Astrocyte of the spinal cord (primary cell): ENCODE measurements around the gene MXD4.
A peak's percentile ranks its signal among the peaks of the same experiment; 100 is the strongest.

Source experiments
- DNase-seq: peaks from one replicate; pipeline ENCODE4 v3.0.0; 2011; ENCODE audit warnings: low read depth, low spot score
- H3K4me3 ChIP-seq: 2 replicates; pipeline ENCODE4 v1.5.1; 2011; ENCODE audit warnings: low read depth, mild to moderate bottlenecking, low read length, moderate library complexity
- CTCF ChIP-seq: IDR thresholded peaks from 2 replicates; pipeline ENCODE4 v1.5.1; 2012; ENCODE audit warnings: low read depth, mild to moderate bottlenecking, low read length, inconsistent platforms
- in situ Hi-C: cut with HindIII; loops from 2 replicates; pipeline ENCODE4 v1.10.0; 2017; ENCODE audit warnings: low sequenced_read_pairs

MXD4 gene

DNA sequence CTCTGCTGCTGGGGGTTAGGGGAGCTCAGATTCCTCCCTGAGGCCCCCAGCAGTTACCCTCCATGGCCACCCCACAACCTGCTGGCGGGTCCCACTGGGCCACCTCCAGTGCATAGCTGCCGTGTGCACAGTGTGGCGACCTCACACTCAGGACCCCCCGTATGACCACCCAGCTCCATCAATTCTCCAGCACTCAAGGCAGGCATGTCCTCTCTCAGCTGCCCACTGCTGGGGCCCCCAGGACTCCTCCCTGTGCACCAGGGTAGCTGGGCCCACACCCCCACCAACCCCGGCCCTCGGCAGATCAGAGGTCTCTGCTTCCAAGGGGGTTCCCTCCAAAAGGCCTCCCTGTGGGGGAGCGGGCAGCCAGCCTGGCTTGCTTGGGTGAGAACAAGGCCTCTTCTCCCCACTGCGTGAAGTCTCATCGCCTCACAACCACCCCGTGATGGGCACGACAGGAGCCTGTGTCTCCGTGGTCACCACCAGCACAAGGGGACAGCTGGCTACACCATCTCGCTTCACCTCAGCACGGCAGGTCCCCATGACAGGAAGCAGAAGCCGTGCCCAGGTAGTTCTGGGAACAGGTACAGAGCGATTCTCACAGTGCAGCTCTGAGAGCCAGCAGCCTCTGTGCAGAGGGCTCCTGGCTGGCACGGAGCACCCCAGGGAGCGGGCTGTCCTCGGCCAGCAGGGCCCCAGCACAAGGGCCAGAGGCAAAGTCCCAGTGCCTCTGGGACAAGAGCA lies 15.4 kb downstream of the MXD4 start:
- no peak for TF ChIP-seq CTCF
- no peak overlapping the region for H3K4me3 ChIP-seq
- DNase-seq, result no peak
- in situ Hi-C loops, result no loop called here

DNA sequence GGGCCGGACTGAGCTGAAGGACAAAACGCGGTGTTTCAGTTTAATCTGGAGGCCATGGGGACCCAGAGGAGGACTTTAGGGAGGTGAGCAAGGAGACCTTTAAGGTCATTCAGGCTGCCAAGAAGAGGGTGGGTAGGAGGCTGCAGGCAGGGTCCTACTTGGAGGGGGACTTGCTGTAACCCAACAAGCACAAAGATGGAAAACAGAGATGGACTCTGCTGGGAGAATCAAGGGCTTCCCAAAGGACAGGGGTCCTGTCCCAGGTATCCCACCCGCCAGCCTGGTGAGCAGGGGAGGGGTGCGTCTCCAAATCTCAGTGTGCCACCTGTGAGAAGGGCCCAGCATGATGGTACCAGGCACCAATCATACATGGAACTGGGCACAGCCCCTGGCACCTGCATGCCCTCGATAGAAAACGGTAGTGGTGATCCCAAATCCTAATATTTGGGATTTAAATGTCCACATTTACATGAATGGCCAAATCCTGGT lies 16.1 kb downstream of the MXD4 start:
- no peak for TF ChIP-seq CTCF
- in situ Hi-C loops, result no loop called here
- no peak for DNase-seq
- no peak overlapping the region for H3K4me3 ChIP-seq

GRCh38 chr4:2245057-2245786 lies 16.7 kb downstream of the MXD4 start:
- TF ChIP-seq CTCF, result no peak
- DNase-seq, result no peak
- in situ Hi-C loops, result no loop called here
- H3K4me3 ChIP-seq, result no peak overlapping the region

DNA sequence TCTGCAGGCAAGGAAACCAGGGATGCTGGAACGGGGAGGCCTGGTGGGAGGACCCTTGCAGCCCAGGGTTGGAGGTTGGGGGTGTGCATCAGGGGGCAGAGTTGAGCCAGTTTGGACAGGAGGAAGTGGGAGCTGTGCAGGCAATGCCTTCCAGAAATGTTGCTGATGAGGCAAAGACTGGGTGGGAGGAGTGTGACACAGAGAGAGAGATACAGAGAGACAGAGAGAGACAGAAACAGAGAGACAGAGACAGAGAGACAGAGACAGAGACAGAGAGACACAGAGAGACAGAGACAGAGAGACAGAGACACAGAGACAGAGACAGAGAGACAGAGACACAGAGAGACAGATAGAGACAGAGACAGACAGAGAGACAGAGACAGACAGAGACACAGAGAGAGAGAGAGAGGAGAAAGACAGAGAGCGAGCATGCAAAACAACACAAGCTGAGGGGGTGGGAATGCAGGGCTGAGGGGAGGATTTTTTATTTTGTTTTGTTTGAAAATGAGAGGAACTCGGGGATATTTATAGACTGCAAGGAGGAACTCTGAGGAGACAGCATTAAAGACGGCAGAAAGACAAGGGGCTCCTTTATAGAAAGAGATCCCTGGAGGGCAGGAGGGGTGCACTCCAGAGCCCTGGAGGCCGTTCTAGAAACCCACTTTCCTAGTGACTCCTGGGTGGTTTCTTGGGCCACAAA lies 18.1 kb downstream of the MXD4 start:
- no peak overlapping the region for H3K4me3 ChIP-seq
- peak; percentile 34 for TF ChIP-seq CTCF
- in situ Hi-C loops, result no loop called here
- peak; percentile 32 for DNase-seq

- in situ Hi-C loops, result no loop called here
- TF ChIP-seq CTCF, result peak; percentile 8
- peak; percentile 97 for DNase-seq
- peak within 1 kb of the TSS; percentile 90 for H3K4me3 ChIP-seq
Measured at GRCh38 chr4:2241410-2242353, 20.2 kb downstream of the MXD4 start, which contains the start of the genes HAUS3 and POLN. Gene HAUS3, minus strand, starts transcription at chr4:2242121. Its CDS starts 1,175 bp downstream, at chr4:2240946. Gene POLN, minus strand, starts transcription at chr4:2242121. Its CDS starts 12,890 bp downstream, at chr4:2229231.
